GM18502 (cell line): ENCODE results near the gene FYCO1.
"Not testable (repeated sequence)": the region's sequence is repeated elsewhere in the genome, so short reads cannot be mapped to it uniquely, and the experiment has no call there.

Experiments
- ATAC-seq: cut with Tn5 transposase; IDR thresholded peaks from one replicate; pipeline ENCODE4 v1.9.1; 2021; ENCODE audit warnings: mild to moderate bottlenecking; ENCODE audit not compliant: unreplicated experiment, poor library complexity

The FYCO1 gene

DNA sequence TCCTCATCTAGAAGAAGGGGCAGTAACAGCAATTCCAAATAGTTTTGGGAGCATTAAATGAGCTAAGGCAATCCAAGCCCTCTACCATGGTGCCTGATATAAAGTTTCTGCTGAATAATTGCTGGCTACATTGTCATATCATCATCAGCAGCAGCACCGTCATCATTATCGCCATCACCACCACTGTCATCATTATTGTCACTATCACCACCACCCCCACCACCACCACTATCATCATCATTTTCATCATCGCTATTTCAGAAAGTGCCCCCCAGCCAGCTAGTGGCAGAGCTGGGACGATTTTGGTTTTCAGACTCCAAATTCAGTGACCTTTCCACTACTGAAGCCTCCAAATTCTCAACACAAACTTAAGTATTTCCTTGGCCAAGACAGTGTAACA is 16.6 kb upstream of the FYCO1 start:
- no peak for ATAC-seq

DNA sequence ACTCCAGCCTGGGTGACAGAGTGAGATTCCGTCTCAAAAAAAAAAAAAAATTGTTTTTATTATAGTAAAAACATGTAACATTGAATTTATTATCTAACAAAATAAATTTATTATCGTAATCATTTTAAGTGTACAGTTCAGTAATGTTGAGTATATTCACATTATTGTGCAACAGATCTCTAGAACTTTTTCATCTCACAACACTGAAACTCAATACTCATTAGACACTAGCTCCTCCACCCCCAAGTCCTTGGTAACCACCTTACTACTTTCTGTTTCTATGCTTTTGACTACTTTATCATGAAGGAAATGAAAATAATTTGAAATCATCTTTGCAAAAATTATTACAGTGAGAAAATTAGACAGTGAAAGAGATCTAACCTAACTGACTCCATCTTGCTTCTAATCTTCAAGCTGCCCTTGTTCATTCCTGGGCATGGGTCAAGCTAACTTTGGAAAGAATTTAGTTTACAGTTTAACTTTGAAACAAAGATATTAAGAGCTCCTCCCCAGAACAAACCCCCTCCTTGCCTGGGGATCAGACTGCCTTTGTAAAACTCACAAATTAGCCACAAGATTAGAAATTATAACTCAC is 15.0 kb upstream of the FYCO1 start:
- ATAC-seq = no peak

DNA sequence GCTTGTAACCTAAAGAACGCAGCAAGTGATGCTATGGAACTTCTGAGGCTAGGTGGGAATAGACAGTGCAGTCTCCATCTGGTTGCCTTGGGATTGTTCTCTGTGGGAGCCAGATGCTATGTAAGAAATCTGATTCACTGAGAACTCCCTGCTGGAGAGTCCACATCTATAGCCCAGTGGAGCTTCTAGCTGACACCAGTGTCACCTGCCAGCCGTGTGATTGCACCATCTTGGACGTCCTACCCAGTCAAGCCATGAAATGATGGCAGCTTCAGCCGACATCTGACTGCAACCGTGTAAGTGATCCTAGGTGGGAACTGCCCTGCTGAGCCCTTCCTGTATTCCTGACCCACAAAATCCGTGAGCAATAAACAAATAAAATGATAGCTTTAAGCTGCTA is 12.4 kb upstream of the FYCO1 start:
- ATAC-seq = no peak

DNA sequence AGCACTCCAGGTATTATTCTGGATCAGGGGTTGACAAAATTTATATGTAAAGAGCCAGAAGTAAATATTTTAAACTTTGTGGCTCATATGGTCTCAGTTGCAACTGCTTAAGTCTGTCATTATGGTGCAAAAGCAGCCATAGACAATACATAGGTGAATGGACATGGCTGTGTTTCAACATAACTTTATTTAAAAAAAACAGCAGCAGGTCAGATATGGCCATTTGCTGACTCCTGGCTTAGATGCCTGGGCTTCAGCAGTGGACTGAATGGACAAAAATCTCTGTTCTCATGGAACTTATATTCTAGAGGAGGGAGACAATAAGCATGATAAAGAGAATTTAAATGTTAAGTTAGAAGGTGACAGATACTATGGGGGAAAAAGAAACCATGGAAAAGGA is 11.7 kb upstream of the FYCO1 start:
- ATAC-seq = no peak

DNA sequence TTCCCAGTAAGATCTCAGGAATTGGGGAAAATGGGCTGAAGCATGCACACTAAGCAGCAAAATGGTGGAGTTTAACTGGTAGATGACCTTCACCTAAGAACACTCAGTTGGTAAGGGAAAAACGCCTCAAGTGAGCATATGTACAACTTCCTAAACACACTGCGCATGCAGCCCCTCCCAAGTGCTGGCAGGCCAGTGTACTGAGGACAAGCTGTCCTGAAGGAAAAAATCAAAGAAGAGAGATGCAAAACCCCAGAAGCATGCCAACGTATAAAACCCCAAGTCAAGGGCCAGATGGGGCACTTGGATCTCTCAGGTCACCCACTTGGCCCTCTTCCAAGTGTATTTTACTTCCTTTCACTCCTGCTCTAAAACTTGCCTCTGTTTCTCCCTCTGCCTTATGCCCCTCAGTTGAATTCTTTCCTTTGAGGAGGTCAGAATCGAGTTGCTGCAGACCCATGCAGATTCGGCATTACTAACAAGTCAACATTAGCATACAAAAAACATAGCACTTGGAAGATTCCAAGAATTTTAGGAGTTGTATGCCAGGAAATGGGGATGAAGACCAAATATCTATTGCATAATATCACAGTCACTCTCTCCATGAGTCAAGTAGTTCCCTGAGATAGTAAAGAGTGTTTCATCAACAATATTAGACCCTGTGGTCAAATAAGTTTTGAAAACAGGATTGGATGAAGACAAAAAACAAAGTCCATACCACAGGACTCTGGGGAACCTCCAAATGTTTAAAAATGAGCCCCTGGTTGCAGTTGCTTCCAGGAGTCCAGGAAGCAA is 10.8 kb upstream of the FYCO1 start:
- no peak for ATAC-seq

DNA sequence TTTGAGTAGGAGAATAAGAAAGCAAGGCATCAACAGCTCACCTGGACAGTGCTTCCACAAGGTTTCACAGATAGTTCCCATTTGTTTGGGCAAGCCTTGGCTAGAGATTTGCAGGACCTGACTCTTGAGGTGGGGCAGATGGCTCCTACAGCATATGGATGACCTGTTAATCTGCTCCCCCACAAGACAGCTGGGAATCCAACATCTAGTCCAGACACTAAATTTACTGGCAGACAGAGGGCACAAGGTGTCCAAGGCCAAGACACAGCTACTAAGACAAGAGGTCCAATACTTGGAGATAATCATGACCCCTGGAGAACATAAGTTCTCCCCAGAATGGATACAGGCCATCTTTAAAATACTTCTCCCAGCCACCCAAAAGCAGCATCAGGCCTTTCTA is 8.1 kb upstream of the FYCO1 start:
- not testable (repeated sequence) for ATAC-seq

DNA sequence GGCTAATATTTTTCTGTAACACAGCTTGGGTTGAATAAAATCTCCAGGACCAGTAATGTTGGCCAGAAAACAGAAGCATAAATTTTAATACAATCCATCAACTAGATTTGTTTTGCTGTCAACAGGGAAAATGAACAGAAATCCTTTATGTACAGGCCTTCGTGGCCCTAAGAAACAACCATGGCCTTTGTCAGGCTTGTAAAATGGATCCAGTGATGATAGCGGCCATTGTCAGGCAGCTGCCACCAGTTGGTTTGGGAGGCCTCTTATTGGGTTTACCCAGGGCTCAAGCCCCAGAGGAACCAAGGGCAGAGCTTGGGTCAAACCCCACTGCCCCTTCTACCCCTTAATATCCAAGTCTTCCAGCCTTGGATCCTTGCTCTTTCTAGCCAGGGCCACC is 5.6 kb upstream of the FYCO1 start:
- ATAC-seq = no peak

DNA sequence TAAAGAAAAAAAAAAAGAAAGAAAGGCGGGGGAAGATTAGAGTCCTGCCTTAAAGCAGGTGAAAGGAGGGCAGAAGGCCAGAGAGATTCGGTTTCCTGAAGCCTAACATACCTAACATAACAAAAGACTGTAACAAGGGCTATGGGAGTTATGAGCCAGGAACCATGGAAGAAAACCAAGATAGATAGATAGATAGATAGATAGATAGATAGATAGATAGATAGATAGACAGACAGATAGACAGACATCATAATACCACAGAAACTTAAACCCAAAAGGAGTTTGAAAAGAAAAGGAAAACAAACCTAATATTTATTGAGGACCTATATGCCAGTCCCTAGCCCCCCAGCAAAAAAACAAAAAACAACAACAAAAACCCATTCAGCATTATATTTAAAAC is 2.3 kb upstream of the FYCO1 start:
- no peak for ATAC-seq

DNA sequence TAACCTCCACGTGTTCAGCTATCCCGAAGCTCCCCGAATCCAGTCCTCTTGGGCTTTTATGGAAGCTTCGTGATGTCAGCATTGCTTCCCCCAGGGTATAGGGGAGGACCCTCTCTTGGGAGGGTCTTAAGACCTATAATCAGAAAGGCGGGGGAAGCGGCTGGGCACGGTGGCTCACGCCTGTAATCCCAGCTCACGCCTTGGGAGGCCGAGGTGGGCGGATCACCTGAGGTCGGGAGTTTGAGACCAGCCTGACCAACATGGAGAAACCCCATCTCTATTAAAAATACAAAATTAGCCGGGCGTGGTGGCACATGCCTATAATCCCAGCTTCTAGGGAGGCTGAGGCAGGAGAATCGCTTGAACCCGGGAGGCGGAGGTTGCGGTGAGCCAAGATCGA is 1.9 kb upstream of the FYCO1 start:
- ATAC-seq = not testable (repeated sequence)

DNA sequence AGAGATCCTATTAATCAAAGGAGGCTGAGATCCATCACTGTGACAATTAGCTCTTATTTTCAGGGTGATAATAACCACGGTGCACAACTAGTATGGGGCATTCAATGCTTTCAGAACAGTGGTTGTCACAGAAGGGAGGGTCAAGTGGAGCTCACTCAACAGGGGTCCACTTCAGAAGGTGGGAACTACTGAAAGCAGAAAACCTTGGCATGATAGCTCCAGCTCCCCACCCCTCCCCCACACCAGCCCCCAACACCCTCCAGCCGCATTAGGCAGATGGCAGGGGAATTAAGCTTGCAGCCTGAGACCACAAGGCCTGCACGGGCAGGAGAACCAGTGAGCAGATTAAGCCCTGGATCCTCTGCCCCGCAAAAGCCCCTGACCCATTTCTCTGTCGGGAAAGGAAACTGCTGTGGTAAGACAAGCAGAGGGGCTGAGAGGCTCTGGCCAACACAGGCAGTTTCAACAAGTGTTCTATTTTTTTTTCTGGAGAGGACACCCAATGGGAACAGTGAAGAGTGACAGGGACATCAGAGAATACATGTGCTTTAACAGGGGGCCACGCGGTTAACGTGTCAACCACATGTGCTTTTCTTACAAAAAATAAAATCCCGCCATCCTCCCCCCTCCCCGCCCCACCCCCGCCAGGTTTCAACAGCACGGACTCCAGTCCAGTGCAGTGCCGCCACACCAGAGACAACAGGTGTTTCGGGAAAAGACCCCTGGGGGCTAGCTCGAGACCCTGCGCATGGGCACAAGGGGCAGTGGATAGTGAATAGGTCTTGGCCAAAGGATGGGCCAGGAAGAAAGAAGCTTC is 997 bp downstream of the FYCO1 start:
- peak; percentile 25 for ATAC-seq

DNA sequence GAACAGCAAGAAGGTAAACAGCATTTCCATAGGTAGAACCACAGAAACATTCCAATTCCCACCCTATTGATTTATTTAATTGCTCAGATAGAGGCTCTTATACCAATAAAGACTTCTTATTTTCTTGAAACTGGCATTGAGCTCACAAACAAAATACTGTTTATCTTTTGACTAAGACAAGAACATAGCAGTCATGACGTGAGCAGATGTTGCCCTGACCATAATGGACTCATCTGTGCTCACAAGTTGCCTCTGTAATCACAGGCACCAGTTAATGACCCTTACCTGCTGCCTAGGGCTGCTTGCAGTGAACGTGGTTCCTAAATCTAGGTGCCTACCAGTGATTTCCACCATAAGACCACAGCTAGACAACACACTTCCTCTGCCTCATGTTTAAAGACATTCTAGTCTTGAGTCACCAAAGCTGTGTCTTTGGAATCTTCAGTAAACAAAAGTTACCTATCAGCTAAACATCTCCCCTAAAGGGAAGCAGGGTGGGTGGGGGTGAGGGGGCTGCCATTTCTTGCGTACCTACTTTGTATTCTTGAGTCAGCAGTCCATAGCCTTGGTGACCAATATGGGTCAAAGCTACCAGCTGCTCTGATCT is 2.1 kb downstream of the FYCO1 start:
- ATAC-seq = no peak

DNA sequence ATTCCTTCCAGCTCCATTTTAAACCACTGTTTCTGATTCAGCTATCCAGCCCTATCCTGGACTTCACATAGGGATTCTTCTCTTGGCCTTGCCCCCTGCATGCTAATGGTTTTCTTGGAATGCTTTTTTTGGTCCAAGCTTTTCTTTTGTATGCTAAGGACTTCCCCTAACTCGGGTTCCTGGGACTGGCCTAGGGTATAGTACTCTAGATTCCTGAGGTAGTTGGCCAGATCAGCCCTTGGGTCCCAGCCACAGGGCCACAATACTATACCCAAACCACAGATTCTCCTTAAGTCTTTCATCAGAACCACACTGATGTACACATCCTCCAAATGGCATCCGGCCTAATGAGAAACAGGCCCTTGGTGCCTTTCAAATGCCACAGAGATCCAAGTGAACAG is 2.8 kb downstream of the FYCO1 start:
- no peak for ATAC-seq

DNA sequence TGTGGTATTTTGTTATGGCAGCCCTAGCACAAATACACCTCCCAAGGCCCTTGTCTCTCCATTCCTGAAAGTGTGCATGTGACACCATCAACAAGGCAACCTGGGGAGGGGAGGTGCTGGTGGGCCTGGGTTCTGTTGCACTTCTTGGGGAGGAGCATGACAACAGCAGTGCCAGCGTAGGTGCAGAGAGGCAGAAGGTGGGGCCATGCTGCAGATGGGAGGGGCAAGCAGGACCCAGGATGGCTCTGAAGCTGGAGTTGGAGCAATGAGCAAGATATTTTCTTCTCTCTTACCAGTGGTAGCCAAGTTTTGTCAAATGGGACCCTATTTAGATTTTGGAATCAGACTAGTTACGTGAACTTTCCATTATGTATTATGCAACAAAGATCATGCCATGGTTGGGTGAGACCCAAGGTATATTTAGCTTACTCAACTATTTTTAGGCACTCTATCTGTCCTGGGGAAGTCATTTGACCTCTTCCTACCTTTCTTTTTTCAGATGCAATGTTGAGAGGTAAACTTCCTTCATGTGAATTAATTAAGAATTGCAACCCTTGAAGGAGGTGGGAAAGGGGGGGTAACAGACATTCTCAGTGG is 3.4 kb downstream of the FYCO1 start:
- no peak for ATAC-seq

DNA sequence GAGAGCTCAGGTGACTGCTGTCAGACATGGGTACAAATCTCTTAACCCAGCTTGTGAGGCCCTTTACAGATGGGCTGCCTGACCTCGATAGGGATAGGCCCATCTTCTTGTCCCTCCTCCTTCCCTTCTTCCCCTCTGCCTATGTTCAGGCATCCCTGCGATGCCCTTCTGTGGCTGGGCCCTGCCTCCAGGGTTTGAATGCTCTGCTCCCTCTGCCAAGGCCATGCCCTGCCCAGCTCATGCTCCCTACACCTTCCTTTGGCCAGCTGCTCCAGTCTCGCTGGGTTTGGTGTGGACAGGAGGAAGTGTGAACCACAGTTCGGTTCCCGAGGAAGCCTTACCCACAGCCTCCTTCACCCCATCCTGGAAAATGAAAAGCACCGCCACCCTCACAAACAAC is 4.3 kb downstream of the FYCO1 start:
- no peak for ATAC-seq

DNA sequence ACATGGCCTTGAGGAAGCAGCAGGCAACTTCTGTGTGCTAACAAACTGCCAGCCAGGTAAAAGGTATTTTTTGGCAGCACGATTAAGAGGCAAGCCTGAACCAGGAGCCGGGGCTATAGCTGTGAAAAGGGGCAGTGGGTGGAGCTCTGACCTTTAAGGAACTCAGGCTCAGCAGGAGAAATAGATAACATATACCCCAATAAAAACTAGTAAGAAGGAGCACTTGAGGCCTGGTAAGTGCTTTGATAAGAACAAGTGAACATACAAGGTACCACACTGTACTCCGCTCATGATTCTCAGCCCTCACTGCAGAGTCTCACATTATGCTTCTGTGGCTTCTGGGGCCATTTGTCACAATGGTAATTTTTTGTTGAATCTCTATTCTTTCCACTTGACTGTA is 5.4 kb downstream of the FYCO1 start:
- no peak for ATAC-seq

DNA sequence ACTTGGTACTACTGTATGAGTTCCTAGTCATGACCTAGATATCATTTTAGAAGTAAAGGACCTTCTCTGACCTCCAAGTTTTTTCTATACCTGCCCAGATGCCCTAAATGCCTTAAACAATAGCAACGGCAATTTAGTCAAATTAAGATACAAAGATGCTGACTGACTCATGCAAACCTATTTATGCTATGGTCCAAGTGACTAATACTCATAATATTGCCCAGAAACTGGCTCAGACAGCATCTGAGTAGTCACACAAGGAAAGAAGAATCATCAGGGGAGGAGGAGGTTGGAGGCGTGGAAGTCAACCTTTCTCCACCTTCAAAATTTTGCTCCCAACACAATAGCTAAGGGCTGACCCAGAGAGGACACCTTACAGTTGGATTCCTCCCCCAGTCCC is 6.8 kb downstream of the FYCO1 start:
- ATAC-seq = no peak

DNA sequence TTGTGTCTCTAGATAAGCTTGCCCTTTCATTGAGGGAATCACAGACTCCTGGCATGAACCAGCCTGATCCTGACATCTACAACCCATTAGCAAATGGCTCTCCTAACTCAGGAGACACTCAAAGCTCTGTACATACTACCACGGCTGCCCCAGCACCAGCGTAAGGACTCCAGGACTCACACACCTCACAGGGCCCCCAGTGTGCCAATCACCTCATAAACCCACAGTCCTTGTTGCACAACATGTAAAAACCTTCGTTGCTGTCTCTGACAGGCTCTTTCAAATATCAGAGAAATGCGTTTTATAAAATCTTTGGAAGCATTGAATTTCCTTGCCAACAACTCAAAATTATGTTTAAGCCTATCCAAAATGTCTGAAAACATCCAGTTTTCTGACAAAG is 7.3 kb downstream of the FYCO1 start:
- ATAC-seq = no peak

DNA sequence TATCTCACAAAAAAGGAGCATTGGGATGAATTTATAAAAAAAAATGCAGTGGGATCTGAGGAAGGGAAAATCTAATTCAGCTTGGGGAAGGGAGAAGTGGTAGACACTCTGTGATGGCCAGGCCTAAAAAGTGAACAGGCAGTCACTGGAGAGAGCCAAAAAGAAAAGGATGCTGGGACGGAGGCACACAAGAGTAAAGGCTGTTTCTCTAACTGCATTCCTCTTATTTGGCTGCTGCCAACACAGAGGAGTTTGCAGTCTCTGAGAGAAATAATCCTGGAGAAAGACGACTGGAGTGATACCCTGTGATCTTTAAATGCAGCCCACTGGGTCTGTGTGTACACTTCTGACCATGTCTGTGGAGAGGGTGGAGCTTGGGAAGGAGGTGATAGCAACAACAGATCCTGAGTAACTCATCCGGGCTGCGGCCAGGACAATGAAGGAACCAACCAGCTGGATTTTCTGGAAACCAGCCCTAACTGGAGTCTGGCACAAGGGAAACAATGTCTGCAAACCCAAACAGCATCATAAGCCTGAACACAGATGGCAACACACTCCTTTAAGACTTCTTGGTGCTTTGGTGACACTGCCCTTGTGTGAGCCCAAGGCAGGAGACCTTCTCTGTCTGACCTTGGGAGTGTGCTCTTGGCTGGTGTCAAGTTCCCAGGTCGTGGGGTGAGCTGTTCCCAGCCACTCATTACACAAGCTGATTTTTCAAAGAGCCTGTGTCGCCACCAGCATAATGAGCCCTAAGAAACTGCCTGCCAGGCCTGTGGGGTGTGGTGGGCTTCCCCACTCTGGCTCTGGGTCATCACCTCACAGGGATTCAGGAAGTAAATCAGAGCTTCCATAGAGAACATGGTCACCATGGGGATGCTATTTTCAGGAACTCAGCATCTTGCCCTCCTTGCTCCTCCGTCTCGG is 8.0 kb downstream of the FYCO1 start:
- no peak for ATAC-seq

DNA sequence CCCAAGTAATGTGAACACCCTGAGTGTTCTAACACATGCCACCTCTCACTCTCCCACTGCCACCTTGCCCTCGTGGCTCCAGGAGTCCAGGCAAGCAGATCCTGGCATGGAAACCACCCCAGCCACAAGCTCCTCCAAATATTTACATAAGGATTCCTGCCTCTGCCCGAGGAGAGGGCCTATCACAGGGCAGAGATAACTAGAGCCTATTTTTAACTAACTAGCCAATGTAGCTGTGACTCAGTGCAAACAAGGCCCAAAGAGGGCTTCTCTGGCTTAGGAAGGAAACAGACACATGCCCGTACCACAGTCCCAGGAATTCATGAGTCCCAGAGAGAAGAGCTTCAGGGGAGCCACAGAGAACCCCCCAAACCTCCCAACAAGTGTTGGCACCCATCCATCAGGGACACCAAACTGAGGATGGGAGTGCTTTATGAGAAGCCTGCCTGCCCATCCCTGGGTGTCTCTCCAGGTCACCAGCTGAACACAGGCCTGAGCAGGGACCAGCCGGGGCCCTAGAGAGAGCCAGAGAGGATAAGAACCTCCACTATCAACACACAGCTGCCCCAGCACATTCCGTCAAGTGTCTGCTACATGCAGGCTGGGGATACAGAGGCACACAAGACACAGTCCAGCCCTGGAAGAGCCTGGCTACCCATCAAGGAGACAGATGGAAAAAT is 9.2 kb downstream of the FYCO1 start:
- ATAC-seq = no peak
